ENCODE data around the gene IGF2R. TPM values are rescaled to one million over a fixed set of nuclear protein-coding genes. Genes with fewer than 3 reads are reported as not detected.

Gene IGF2R
- total and polyA plus RNA-seq, 4 experiments from 2014 or later, result 4.5 to 79.2 (median 48.1) TPM

- Histone ChIP-seq H3K27me3 (ENCODE audit: insufficient read depth, low read length) (no peaks in the 10 kb centered on the region), H3K9me3 (ENCODE audit: control insufficient read depth in 1 of 2, low read length in 2 of 2) (no peaks in the 10 kb centered on the region), H3K4me3 (ENCODE audit: low read length in 2 of 2) (no peak overlapping the region), H3K27ac (ENCODE audit: low read depth, low read length) (no peak overlapping the region), H3K36me3 (ENCODE audit: insufficient read depth, low read length) (peaks cover 89% of the 10 kb centered on the region), H3K4me1 (ENCODE audit: insufficient read depth, low read length) (no peaks in the 10 kb centered on the region)
- Mint-ChIP-seq H3K27ac (no peak overlapping the region), H3K9me3 (no peaks in the 10 kb centered on the region), H3K36me3 (peaks cover 77 to 92% of the 10 kb centered on the region in 2 donors), H3K27me3 (no peaks in the 10 kb centered on the region), H3K4me3 (no peak overlapping the region), H3K4me1 (peaks cover 1 to 9% (median 3%) of the 10 kb centered on the region in 4 donors)
- POLR2A ChIA-PET (ENCODE audit: partially characterized antibody), result no interaction called here
- DNase-seq, result no peak
- intact Hi-C loops (cut with micrococcal nuclease), result no loop called here
- CTCF ChIA-PET (ENCODE audit: partially characterized antibody), result no interaction called here
Measured at GRCh38 chr6:160043784-160044183, 74.9 kb downstream of the IGF2R start.

GRCh38 chr6:160044687-160045086 is 75.8 kb downstream of the IGF2R start:
- H3K27ac Mint-ChIP-seq, result no peak overlapping the region
- no peaks in the 10 kb centered on the region for H3K27me3 Mint-ChIP-seq
- H3K4me3 Mint-ChIP-seq, result no peak overlapping the region
- H3K9me3 ChIP-seq (ENCODE audit: control insufficient read depth in 1 of 2, low read length in 2 of 2), result no peaks in the 10 kb centered on the region
- H3K36me3 Mint-ChIP-seq, result peaks cover 81 to 94% of the 10 kb centered on the region in 2 donors
- no peak overlapping the region for H3K27ac ChIP-seq (ENCODE audit: low read depth, low read length)
- intact Hi-C loops (cut with micrococcal nuclease), result no loop called here
- H3K36me3 ChIP-seq (ENCODE audit: insufficient read depth, low read length), result peaks cover 93% of the 10 kb centered on the region
- H3K4me3 ChIP-seq (ENCODE audit: low read length in 2 of 2), result no peak overlapping the region
- H3K9me3 Mint-ChIP-seq, result no peaks in the 10 kb centered on the region
- CTCF ChIA-PET (ENCODE audit: partially characterized antibody), result no interaction called here
- no peak for DNase-seq
- H3K4me1 Mint-ChIP-seq, result peaks cover 0 to 7% (median 4%) of the 10 kb centered on the region in 4 donors
- no peaks in the 10 kb centered on the region for H3K27me3 ChIP-seq (ENCODE audit: insufficient read depth, low read length)
- POLR2A ChIA-PET (ENCODE audit: partially characterized antibody), result no interaction called here
- no peaks in the 10 kb centered on the region for H3K4me1 ChIP-seq (ENCODE audit: insufficient read depth, low read length)

- peaks cover 85 to 93% of the 10 kb centered on the region in 2 donors for H3K36me3 Mint-ChIP-seq
- no peaks in the 10 kb centered on the region for H3K27me3 Mint-ChIP-seq
- no peaks in the 10 kb centered on the region for H3K9me3 ChIP-seq (ENCODE audit: control insufficient read depth in 1 of 2, low read length in 2 of 2)
- no peak overlapping the region for H3K4me3 ChIP-seq (ENCODE audit: low read length in 2 of 2)
- intact Hi-C loops (cut with micrococcal nuclease), result no loop called here
- no peak overlapping the region for H3K4me3 Mint-ChIP-seq
- ChIA-PET POLR2A (ENCODE audit: partially characterized antibody) (no interaction called here), CTCF (ENCODE audit: partially characterized antibody) (no interaction called here)
- no peak overlapping the region for H3K27ac ChIP-seq (ENCODE audit: low read depth, low read length)
- DNase-seq, result no peak
- peaks cover 74% of the 10 kb centered on the region for H3K36me3 ChIP-seq (ENCODE audit: insufficient read depth, low read length)
- no peaks in the 10 kb centered on the region for H3K27me3 ChIP-seq (ENCODE audit: insufficient read depth, low read length)
- H3K4me1 ChIP-seq (ENCODE audit: insufficient read depth, low read length), result peaks cover 9% of the 10 kb centered on the region
- peak overlapping the region in 1 of 7 donors; percentile 13 for H3K27ac Mint-ChIP-seq
- H3K4me1 Mint-ChIP-seq, result peaks cover 14 to 31% (median 22%) of the 10 kb centered on the region in 4 donors
- no peaks in the 10 kb centered on the region for H3K9me3 Mint-ChIP-seq
Measured at GRCh38 chr6:160048471-160048870, 79.6 kb downstream of the IGF2R start.

- Histone ChIP-seq H3K27ac (ENCODE audit: low read depth, low read length) (no peak overlapping the region), H3K27me3 (ENCODE audit: insufficient read depth, low read length) (no peaks in the 10 kb centered on the region), H3K9me3 (ENCODE audit: control insufficient read depth in 1 of 2, low read length in 2 of 2) (no peaks in the 10 kb centered on the region), H3K4me1 (ENCODE audit: insufficient read depth, low read length) (peaks cover 9% of the 10 kb centered on the region), H3K36me3 (ENCODE audit: insufficient read depth, low read length) (peaks cover 66% of the 10 kb centered on the region), H3K4me3 (ENCODE audit: low read length in 2 of 2) (no peak overlapping the region)
- H3K4me3 Mint-ChIP-seq, result no peak overlapping the region
- POLR2A ChIA-PET (ENCODE audit: partially characterized antibody), result no interaction called here
- intact Hi-C loops (cut with micrococcal nuclease), result no loop called here
- no peaks in the 10 kb centered on the region for H3K9me3 Mint-ChIP-seq
- DNase-seq, result no peak
- peaks cover 90 to 92% of the 10 kb centered on the region in 2 donors for H3K36me3 Mint-ChIP-seq
- CTCF ChIA-PET (ENCODE audit: partially characterized antibody), result no interaction called here
- no peak overlapping the region for H3K27ac Mint-ChIP-seq
- H3K27me3 Mint-ChIP-seq, result no peaks in the 10 kb centered on the region
- H3K4me1 Mint-ChIP-seq, result peaks cover 14 to 31% (median 22%) of the 10 kb centered on the region in 4 donors
Measured at GRCh38 chr6:160049346-160049745, 80.5 kb downstream of the IGF2R start.

- Histone ChIP-seq H3K9me3 (ENCODE audit: control insufficient read depth in 1 of 2, low read length in 2 of 2) (no peaks in the 10 kb centered on the region), H3K4me1 (ENCODE audit: insufficient read depth, low read length) (peaks cover 9% of the 10 kb centered on the region), H3K36me3 (ENCODE audit: insufficient read depth, low read length) (peaks cover 60% of the 10 kb centered on the region), H3K27me3 (ENCODE audit: insufficient read depth, low read length) (no peaks in the 10 kb centered on the region), H3K27ac (ENCODE audit: low read depth, low read length) (no peak overlapping the region), H3K4me3 (ENCODE audit: low read length in 2 of 2) (no peak overlapping the region)
- intact Hi-C loops (cut with micrococcal nuclease), result no loop called here
- peaks cover 87 to 92% of the 10 kb centered on the region in 2 donors for H3K36me3 Mint-ChIP-seq
- no peaks in the 10 kb centered on the region for H3K27me3 Mint-ChIP-seq
- no peaks in the 10 kb centered on the region for H3K9me3 Mint-ChIP-seq
- peak overlapping the region in 1 of 7 donors; percentile 52 for H3K27ac Mint-ChIP-seq
- no peak for DNase-seq
- ChIA-PET POLR2A (ENCODE audit: partially characterized antibody) (no interaction called here), CTCF (ENCODE audit: partially characterized antibody) (no interaction called here)
- H3K4me1 Mint-ChIP-seq, result peaks cover 14 to 31% (median 22%) of the 10 kb centered on the region in 4 donors
- peak overlapping the region in 1 of 8 donors; percentile 43 for H3K4me3 Mint-ChIP-seq
Measured at GRCh38 chr6:160050022-160050421, 81.1 kb downstream of the IGF2R start.

- peaks cover 9% of the 10 kb centered on the region for H3K4me1 ChIP-seq (ENCODE audit: insufficient read depth, low read length)
- Mint-ChIP-seq H3K27me3 (no peaks in the 10 kb centered on the region), H3K4me1 (peaks cover 14 to 31% (median 22%) of the 10 kb centered on the region in 4 donors), H3K9me3 (no peaks in the 10 kb centered on the region), H3K4me3 (no peak overlapping the region), H3K36me3 (peaks cover 81 to 92% of the 10 kb centered on the region in 2 donors), H3K27ac (peak overlapping the region in 4 of 7 donors; percentile 19 to 89 (median 68))
- no peaks in the 10 kb centered on the region for H3K9me3 ChIP-seq (ENCODE audit: control insufficient read depth in 1 of 2, low read length in 2 of 2)
- intact Hi-C loops (cut with micrococcal nuclease), result no loop called here
- no peak overlapping the region for H3K4me3 ChIP-seq (ENCODE audit: low read length in 2 of 2)
- CTCF ChIA-PET (ENCODE audit: partially characterized antibody), result no interaction called here
- peak in 1 of 5 donors; percentile 16 for DNase-seq
- peaks cover 57% of the 10 kb centered on the region for H3K36me3 ChIP-seq (ENCODE audit: insufficient read depth, low read length)
- POLR2A ChIA-PET (ENCODE audit: partially characterized antibody), result no interaction called here
- no peak overlapping the region for H3K27ac ChIP-seq (ENCODE audit: low read depth, low read length)
- H3K27me3 ChIP-seq (ENCODE audit: insufficient read depth, low read length), result no peaks in the 10 kb centered on the region
Measured at GRCh38 chr6:160051390-160051789, 82.5 kb downstream of the IGF2R start.

- Mint-ChIP-seq H3K27me3 (no peaks in the 10 kb centered on the region), H3K4me3 (no peak overlapping the region), H3K27ac (peak overlapping the region in 2 of 7 donors; percentile 32 to 40), H3K4me1 (peaks cover 14 to 31% (median 22%) of the 10 kb centered on the region in 4 donors), H3K9me3 (no peaks in the 10 kb centered on the region), H3K36me3 (peaks cover 69 to 90% of the 10 kb centered on the region in 2 donors)
- Histone ChIP-seq H3K27ac (ENCODE audit: low read depth, low read length) (no peak overlapping the region), H3K9me3 (ENCODE audit: control insufficient read depth in 1 of 2, low read length in 2 of 2) (no peaks in the 10 kb centered on the region), H3K36me3 (ENCODE audit: insufficient read depth, low read length) (peaks cover 55% of the 10 kb centered on the region), H3K4me3 (ENCODE audit: low read length in 2 of 2) (no peak overlapping the region), H3K4me1 (ENCODE audit: insufficient read depth, low read length) (peaks cover 9% of the 10 kb centered on the region), H3K27me3 (ENCODE audit: insufficient read depth, low read length) (no peaks in the 10 kb centered on the region)
- ChIA-PET POLR2A (ENCODE audit: partially characterized antibody) (no interaction called here), CTCF (ENCODE audit: partially characterized antibody) (no interaction called here)
- intact Hi-C loops (cut with micrococcal nuclease), result no loop called here
- DNase-seq, result no peak
Measured at GRCh38 chr6:160054271-160054670, 85.4 kb downstream of the IGF2R start.

GRCh38 chr6:160054913-160055312 is 86.0 kb downstream of the IGF2R start:
- H3K27ac Mint-ChIP-seq, result no peak overlapping the region
- H3K4me3 Mint-ChIP-seq, result no peak overlapping the region
- Histone ChIP-seq H3K27ac (ENCODE audit: low read depth, low read length) (no peak overlapping the region), H3K9me3 (ENCODE audit: control insufficient read depth in 1 of 2, low read length in 2 of 2) (no peaks in the 10 kb centered on the region), H3K4me3 (ENCODE audit: low read length in 2 of 2) (no peak overlapping the region), H3K27me3 (ENCODE audit: insufficient read depth, low read length) (no peaks in the 10 kb centered on the region), H3K4me1 (ENCODE audit: insufficient read depth, low read length) (peaks cover 9% of the 10 kb centered on the region), H3K36me3 (ENCODE audit: insufficient read depth, low read length) (peaks cover 57% of the 10 kb centered on the region)
- ChIA-PET CTCF (ENCODE audit: partially characterized antibody) (interaction anchor here (0.6 kb wide), 1 partner anchor 21 kb away, joined by 3 read pairs; no protein-coding TSS in a partner anchor), POLR2A (ENCODE audit: partially characterized antibody) (no interaction called here)
- no peaks in the 10 kb centered on the region for H3K9me3 Mint-ChIP-seq
- no peak for DNase-seq
- no peaks in the 10 kb centered on the region for H3K27me3 Mint-ChIP-seq
- H3K4me1 Mint-ChIP-seq, result peaks cover 14 to 26% (median 18%) of the 10 kb centered on the region in 4 donors
- H3K36me3 Mint-ChIP-seq, result peaks cover 69 to 91% of the 10 kb centered on the region in 2 donors
- intact Hi-C loops (cut with micrococcal nuclease), result no loop called here

All from CD4-positive, alpha-beta memory T cell (primary cell).